ENCODE measurements around the gene GMPPA. TPM values are rescaled to one million over a fixed set of nuclear protein-coding genes. Genes with fewer than 3 reads are reported as not detected.

GMPPA gene
- total RNA-seq, 4 donors from 2014 or later = 16.2 to 32.6 (median 19.9) TPM

- WGBS = 43% methylated on average over 6 of the region's 6 CpGs
These were observed 23.4 kb upstream of the GMPPA start for GRCh38 chr2:219475278-219475677.

GRCh38 chr2:219475697-219476651 is 22.7 kb upstream of the GMPPA start:
- peak overlapping the region; percentile 62 to 99 (median 94) for H3K27ac ChIP-seq (replicated peaks in 1 of 4)
- H3K4me3 ChIP-seq = no peak overlapping the region
- peaks cover 30 to 86% (median 43%) of the 10 kb centered on the region in 4 donors for H3K36me3 ChIP-seq
- intact Hi-C loops (cut with DNase I) = loop anchor here (5.0 kb wide), 1 partner anchor 56 kb away; no protein-coding TSS in a partner anchor
- DNase-seq (ENCODE audit: extremely low spot score) = no peak
- no peaks in the 10 kb centered on the region for H3K9me3 ChIP-seq
- TF ChIP-seq CTCF (IDR thresholded peaks at IDR 0.05) = peak; percentile 88 to 93 (median 91)
- no peak for TF ChIP-seq EP300 (IDR thresholded peaks at IDR 0.05)
- TF ChIP-seq POLR2A (IDR thresholded peaks at IDR 0.05; ENCODE audit: low read depth) = no peak
- peak; percentile 20 to 21 for TF ChIP-seq POLR2AphosphoS5 (IDR thresholded peaks at IDR 0.05)
- WGBS = 17% methylated on average over 12 of the region's 14 CpGs
- peaks cover 8 to 61% (median 40%) of the 10 kb centered on the region in 4 donors for H3K4me1 ChIP-seq
- H3K27me3 ChIP-seq = peaks cover 0 to 5% (median 0%) of the 10 kb centered on the region in 4 donors

More at GRCh38 chr2:219475278-219475677, 23.4 kb upstream of the GMPPA start:
- Histone ChIP-seq H3K4me1 (peaks cover 8 to 68% (median 47%) of the 10 kb centered on the region in 4 donors), H3K27me3 (peaks cover 0 to 5% (median 0%) of the 10 kb centered on the region in 4 donors), H3K27ac (replicated peaks in 1 of 4) (peak overlapping the region; percentile 62 to 99 (median 94)), H3K9me3 (no peaks in the 10 kb centered on the region), H3K36me3 (peaks cover 26 to 79% (median 38%) of the 10 kb centered on the region in 4 donors), H3K4me3 (no peak overlapping the region)
- TF ChIP-seq CTCF (IDR thresholded peaks at IDR 0.05) (no peak), POLR2AphosphoS5 (IDR thresholded peaks at IDR 0.05) (no peak), POLR2A (IDR thresholded peaks at IDR 0.05; ENCODE audit: low read depth) (no peak), EP300 (IDR thresholded peaks at IDR 0.05) (no peak)
- intact Hi-C loops (cut with DNase I) = loop anchor here (5.0 kb wide), 1 partner anchor 57 kb away; no protein-coding TSS in a partner anchor
- no peak for DNase-seq (ENCODE audit: extremely low spot score)

GRCh38 chr2:219476652-219477151 is 22.0 kb upstream of the GMPPA start:
- no peak for DNase-seq (ENCODE audit: extremely low spot score)
- intact Hi-C loops (cut with DNase I) = loop anchor here (5.0 kb wide), 1 partner anchor 56 kb away; no protein-coding TSS in a partner anchor
- peaks cover 31 to 87% (median 48%) of the 10 kb centered on the region in 4 donors for H3K36me3 ChIP-seq
- peaks cover 8 to 59% (median 37%) of the 10 kb centered on the region in 4 donors for H3K4me1 ChIP-seq
- TF ChIP-seq EP300 (IDR thresholded peaks at IDR 0.05) (no peak), POLR2A (IDR thresholded peaks at IDR 0.05; ENCODE audit: low read depth) (no peak), POLR2AphosphoS5 (IDR thresholded peaks at IDR 0.05) (no peak), CTCF (IDR thresholded peaks at IDR 0.05) (no peak)
- H3K9me3 ChIP-seq = no peaks in the 10 kb centered on the region
- H3K27me3 ChIP-seq = peaks cover 0 to 5% (median 0%) of the 10 kb centered on the region in 4 donors
- WGBS = 27% methylated on average over 16 of the region's 16 CpGs
- peak overlapping the region; percentile 60 to 99 (median 94) for H3K27ac ChIP-seq (replicated peaks in 1 of 4)
- H3K4me3 ChIP-seq = no peak overlapping the region

GRCh38 chr2:219477179-219477578 is 21.5 kb upstream of the GMPPA start:
- Histone ChIP-seq H3K36me3 (peaks cover 30 to 87% (median 50%) of the 10 kb centered on the region in 4 donors), H3K27ac (replicated peaks in 1 of 4) (peak overlapping the region; percentile 60 to 99 (median 94)), H3K9me3 (no peaks in the 10 kb centered on the region), H3K4me3 (no peak overlapping the region), H3K27me3 (peaks cover 0 to 5% (median 0%) of the 10 kb centered on the region in 4 donors), H3K4me1 (peaks cover 8 to 58% (median 38%) of the 10 kb centered on the region in 4 donors)
- 72% methylated on average over 11 of the region's 13 CpGs for WGBS
- TF ChIP-seq POLR2A (IDR thresholded peaks at IDR 0.05; ENCODE audit: low read depth) = no peak
- TF ChIP-seq EP300 (IDR thresholded peaks at IDR 0.05) = no peak
- no peak for TF ChIP-seq CTCF (IDR thresholded peaks at IDR 0.05)
- no peak for TF ChIP-seq POLR2AphosphoS5 (IDR thresholded peaks at IDR 0.05)
- DNase-seq (ENCODE audit: extremely low spot score) = no peak
- intact Hi-C loops (cut with DNase I) = loop anchor here (5.0 kb wide), 1 partner anchor 55 kb away; no protein-coding TSS in a partner anchor

Data from esophagus muscularis mucosa (tissue), 4 donors.